DLD1 (cell line): Measurements from ENCODE around the gene PPWD1.

Experiments
- in situ Hi-C: cut with HindIII; loops from 2 replicates; pipeline ENCODE4 v1.10.0; 2017; ENCODE audit warnings: low sequenced_read_pairs

PPWD1 gene

GRCh38 chr5:65623482-65623881 is 60.4 kb downstream of the PPWD1 start:
- in situ Hi-C loops = no loop called here

- in situ Hi-C loops = no loop called here
Observed at GRCh38 chr5:65624025-65624570, 61.0 kb downstream of the PPWD1 start, which contains the start of gene TRIM23. Gene TRIM23, minus strand, starts transcription at chr5:65624333. Its CDS starts 59 bp downstream, at chr5:65624274.

- in situ Hi-C loops = no loop called here
Observed at GRCh38 chr5:65624571-65625555, 61.8 kb downstream of the PPWD1 start, which contains the start of the genes SHLD3 and TRAPPC13. Gene SHLD3, plus strand, starts transcription at chr5:65625027. Its CDS starts 4,561 bp downstream, at chr5:65629588. Gene TRAPPC13, plus strand, starts transcription at chr5:65625027. Its CDS starts 34 bp downstream, at chr5:65625061.

GRCh38 chr5:65625743-65626142 is 62.6 kb downstream of the PPWD1 start:
- in situ Hi-C loops = no loop called here

GRCh38 chr5:65630981-65631380 is 67.9 kb downstream of the PPWD1 start:
- in situ Hi-C loops = no loop called here
